ENCODE results near the gene DR1.

The DR1 gene

DNA sequence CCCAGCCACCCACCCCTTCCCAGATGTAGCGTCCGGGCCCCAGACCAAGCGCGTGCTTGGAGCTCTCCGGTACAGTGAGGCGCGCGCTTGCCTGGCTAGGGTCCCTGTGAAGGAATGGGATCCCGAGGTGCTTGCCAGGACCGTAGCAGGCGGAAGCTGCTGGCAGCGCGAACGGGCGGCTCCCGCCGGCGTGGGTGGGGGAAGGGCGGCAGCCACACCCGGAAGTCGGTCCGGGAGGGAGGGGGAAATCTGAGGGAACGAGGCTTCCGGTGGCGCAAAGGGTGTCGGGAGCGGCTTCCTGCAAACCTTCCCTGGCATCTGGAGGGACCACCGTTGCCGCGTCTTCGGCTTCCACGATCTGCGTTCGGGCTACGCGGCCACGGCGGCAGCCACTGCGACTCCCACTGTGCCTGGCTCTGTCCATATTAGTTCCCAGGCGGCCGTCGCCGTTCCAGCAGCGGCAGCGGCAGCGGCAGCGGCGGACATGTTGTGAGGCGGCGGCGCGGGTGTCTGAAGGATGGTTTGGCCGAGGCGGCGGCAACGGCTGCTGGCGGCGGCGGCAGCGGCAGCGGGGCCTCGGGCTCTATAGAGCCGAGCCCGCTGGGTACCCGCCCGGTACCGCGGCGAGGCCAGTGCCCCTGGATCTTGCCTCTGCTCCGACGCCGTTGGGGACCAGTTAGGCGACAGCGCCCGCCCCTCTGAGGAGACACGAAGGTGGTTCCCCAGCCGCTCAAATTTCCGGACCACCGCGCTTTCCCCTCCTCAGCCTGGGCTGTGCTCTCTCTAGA is at the start of gene DR1:
Gene DR1, plus strand, starts transcription at position 275 of the 788 bp plus-strand sequence. CDS start 739 bp downstream, outside the sequence.
- Histone ChIP-seq H3K27me3 (ENCODE audit: control insufficient read depth in 2 of 2, insufficient read depth in 2 of 2, low read length in 2 of 2) (no peaks in the 10 kb centered on the region), H3K9me3 (ENCODE audit: control insufficient read depth in 2 of 2, low read length in 2 of 2) (no peaks in the 10 kb centered on the region), H3K4me1 (ENCODE audit: control insufficient read depth in 2 of 2, insufficient read depth in 2 of 2, low read length in 2 of 2) (peaks cover 12 to 24% of the 10 kb centered on the region in 2 donors), H3K9ac (ENCODE audit: low read depth in 1 of 2, low read length in 2 of 2) (peak within 1 kb of the TSS; percentile 88 to 96), H3K36me3 (ENCODE audit: control insufficient read depth in 2 of 2, insufficient read depth in 2 of 2, low read length in 2 of 2) (no peaks in the 10 kb centered on the region), H3K27ac (ENCODE audit: low read depth in 2 of 2, low read length in 2 of 2) (peak within 1 kb of the TSS; percentile 97 to 98), H3K4me3 (ENCODE audit: low read length in 2 of 2) (peak within 1 kb of the TSS; percentile 93 to 97)

DNA sequence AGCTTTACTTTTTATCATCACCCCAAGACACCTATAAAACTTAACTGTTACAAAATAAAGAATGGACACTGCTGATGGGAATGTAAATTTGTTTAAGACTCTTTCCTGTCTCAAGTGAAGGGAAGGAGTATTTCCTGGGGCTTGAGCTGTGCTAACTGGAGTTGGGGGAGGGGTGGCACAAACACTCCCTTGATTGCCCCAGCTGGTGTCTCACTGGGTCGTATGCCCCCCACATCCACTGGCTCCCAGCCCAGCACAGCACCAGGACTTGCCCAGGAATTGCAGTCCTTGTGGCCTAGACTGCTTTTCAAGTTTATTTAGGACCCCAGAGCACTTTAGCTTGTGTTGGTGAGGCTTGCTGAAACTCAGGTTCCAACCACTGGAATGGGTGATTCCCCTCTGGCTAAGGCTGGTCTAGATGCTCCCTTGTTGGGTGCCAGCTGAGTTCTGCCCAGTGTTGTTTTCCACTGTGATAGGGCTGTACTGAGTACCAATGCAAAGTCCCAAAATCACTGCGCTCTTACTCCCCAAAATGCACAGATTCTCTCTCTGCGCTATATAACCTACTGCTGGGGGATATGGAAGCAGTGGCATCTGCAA is 49.1 kb upstream of the DR1 start:
- no peaks in the 10 kb centered on the region for H3K36me3 ChIP-seq (ENCODE audit: control insufficient read depth in 2 of 2, insufficient read depth in 2 of 2, low read length in 2 of 2)
- H3K9ac ChIP-seq (ENCODE audit: low read depth in 1 of 2, low read length in 2 of 2), result no peak overlapping the region

DNA sequence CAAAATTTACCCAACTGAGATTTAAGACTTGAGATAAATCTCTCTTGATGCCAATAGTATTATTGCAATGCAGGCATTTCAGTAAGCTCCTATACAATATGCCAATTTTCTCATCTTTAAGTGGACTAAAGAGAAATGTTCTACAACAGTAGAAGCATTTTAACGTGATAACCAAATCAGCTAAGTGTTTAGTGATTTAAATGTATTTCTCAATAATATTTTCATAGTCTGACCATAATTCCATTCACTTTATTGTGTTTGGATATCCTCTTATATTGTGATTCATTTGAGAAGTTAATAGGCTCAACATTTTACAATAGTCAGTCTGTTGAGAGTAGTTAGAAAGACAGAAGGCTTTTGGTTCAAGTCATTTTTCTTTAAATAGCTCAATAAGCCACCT is 44.6 kb upstream of the DR1 start:
- Histone ChIP-seq H3K36me3 (ENCODE audit: control insufficient read depth in 2 of 2, insufficient read depth in 2 of 2, low read length in 2 of 2) (no peaks in the 10 kb centered on the region), H3K27me3 (ENCODE audit: control insufficient read depth in 2 of 2, insufficient read depth in 2 of 2, low read length in 2 of 2) (no peaks in the 10 kb centered on the region), H3K4me1 (ENCODE audit: control insufficient read depth in 2 of 2, insufficient read depth in 2 of 2, low read length in 2 of 2) (no peaks in the 10 kb centered on the region), H3K9ac (ENCODE audit: low read depth in 1 of 2, low read length in 2 of 2) (no peak overlapping the region), H3K4me3 (ENCODE audit: low read length in 2 of 2) (no peak overlapping the region), H3K27ac (ENCODE audit: low read depth in 2 of 2, low read length in 2 of 2) (no peak overlapping the region), H3K9me3 (ENCODE audit: control insufficient read depth in 2 of 2, low read length in 2 of 2) (no peaks in the 10 kb centered on the region)

More for the DNA sequence above, 49.1 kb upstream of the DR1 start:
- Histone ChIP-seq H3K4me1 (ENCODE audit: control insufficient read depth in 2 of 2, insufficient read depth in 2 of 2, low read length in 2 of 2) (no peaks in the 10 kb centered on the region), H3K4me3 (ENCODE audit: low read length in 2 of 2) (no peak overlapping the region), H3K9me3 (ENCODE audit: control insufficient read depth in 2 of 2, low read length in 2 of 2) (no peaks in the 10 kb centered on the region), H3K27ac (ENCODE audit: low read depth in 2 of 2, low read length in 2 of 2) (no peak overlapping the region), H3K27me3 (ENCODE audit: control insufficient read depth in 2 of 2, insufficient read depth in 2 of 2, low read length in 2 of 2) (no peaks in the 10 kb centered on the region)

DNA sequence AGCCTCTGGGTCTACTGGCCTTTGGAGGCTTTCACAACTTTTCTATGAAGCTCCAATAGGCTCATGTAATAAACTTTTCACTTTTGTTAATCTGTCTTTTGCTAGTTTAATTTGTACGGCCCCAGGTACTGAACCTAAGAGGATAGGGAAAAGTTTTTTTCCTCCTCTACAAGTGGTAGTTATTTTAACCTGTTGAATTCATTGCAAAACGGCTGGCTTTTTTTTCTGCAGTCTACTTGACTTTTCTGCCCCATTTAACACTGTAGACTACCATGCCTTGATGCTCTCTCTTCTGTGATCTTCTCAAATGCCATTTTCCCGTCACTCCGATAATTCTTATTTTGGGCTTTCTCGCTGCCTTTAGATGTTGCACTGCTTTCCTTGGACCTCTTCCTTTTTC is 43.6 kb upstream of the DR1 start:
- Histone ChIP-seq H3K9me3 (ENCODE audit: control insufficient read depth in 2 of 2, low read length in 2 of 2) (no peaks in the 10 kb centered on the region), H3K4me3 (ENCODE audit: low read length in 2 of 2) (no peak overlapping the region), H3K27me3 (ENCODE audit: control insufficient read depth in 2 of 2, insufficient read depth in 2 of 2, low read length in 2 of 2) (no peaks in the 10 kb centered on the region), H3K27ac (ENCODE audit: low read depth in 2 of 2, low read length in 2 of 2) (no peak overlapping the region), H3K36me3 (ENCODE audit: control insufficient read depth in 2 of 2, insufficient read depth in 2 of 2, low read length in 2 of 2) (no peaks in the 10 kb centered on the region), H3K9ac (ENCODE audit: low read depth in 1 of 2, low read length in 2 of 2) (no peak overlapping the region), H3K4me1 (ENCODE audit: control insufficient read depth in 2 of 2, insufficient read depth in 2 of 2, low read length in 2 of 2) (no peaks in the 10 kb centered on the region)

DNA sequence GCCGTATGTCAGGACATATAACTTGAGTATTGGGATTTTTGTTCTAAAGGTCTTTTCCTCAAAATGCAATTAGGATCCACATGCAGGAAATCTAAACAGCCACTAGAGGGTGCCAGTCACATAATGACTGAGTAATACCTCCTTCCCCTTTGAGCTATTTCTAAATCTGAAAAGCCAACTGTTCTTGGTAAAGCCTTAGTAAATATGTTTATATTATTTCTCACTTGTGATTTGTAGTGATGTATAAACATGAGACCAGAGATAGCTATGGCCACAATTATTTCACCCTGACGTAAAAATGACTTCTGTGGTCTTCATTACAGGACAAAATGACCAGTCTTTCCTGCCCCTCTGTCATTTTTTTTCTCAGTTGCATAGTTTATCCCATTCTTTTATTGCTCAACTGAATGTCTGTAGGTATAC is 41.0 kb upstream of the DR1 start:
- Histone ChIP-seq H3K9me3 (ENCODE audit: control insufficient read depth in 2 of 2, low read length in 2 of 2) (no peaks in the 10 kb centered on the region), H3K27ac (ENCODE audit: low read depth in 2 of 2, low read length in 2 of 2) (no peak overlapping the region), H3K4me1 (ENCODE audit: control insufficient read depth in 2 of 2, insufficient read depth in 2 of 2, low read length in 2 of 2) (no peaks in the 10 kb centered on the region), H3K9ac (ENCODE audit: low read depth in 1 of 2, low read length in 2 of 2) (no peak overlapping the region), H3K27me3 (ENCODE audit: control insufficient read depth in 2 of 2, insufficient read depth in 2 of 2, low read length in 2 of 2) (no peaks in the 10 kb centered on the region), H3K4me3 (ENCODE audit: low read length in 2 of 2) (no peak overlapping the region), H3K36me3 (ENCODE audit: control insufficient read depth in 2 of 2, insufficient read depth in 2 of 2, low read length in 2 of 2) (no peaks in the 10 kb centered on the region)

DNA sequence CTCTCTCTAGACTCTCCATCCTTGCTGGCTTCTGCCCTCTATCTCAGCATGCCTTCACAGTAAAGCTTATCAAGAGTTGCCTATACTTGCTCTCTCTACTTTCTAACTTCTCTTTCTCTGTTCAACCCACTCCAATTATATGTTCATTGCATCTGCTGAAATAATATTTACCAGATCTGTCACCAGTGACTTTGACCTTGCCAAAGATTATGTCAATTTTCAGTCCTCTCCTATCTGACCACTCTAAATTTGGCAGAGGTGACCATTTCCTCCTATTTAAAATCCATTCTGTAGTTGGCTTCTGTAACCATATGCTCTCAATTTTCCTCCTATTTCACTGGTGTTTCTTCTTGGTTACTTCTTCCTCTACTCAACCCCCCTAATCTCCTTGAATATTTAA is 38.8 kb upstream of the DR1 start:
- no peaks in the 10 kb centered on the region for H3K36me3 ChIP-seq (ENCODE audit: control insufficient read depth in 2 of 2, insufficient read depth in 2 of 2, low read length in 2 of 2)
- H3K27ac ChIP-seq (ENCODE audit: low read depth in 2 of 2, low read length in 2 of 2), result no peak overlapping the region
- no peak overlapping the region for H3K4me3 ChIP-seq (ENCODE audit: low read length in 2 of 2)
- no peaks in the 10 kb centered on the region for H3K4me1 ChIP-seq (ENCODE audit: control insufficient read depth in 2 of 2, insufficient read depth in 2 of 2, low read length in 2 of 2)
- H3K9me3 ChIP-seq (ENCODE audit: control insufficient read depth in 2 of 2, low read length in 2 of 2), result no peaks in the 10 kb centered on the region
- no peak overlapping the region for H3K9ac ChIP-seq (ENCODE audit: low read depth in 1 of 2, low read length in 2 of 2)
- H3K27me3 ChIP-seq (ENCODE audit: control insufficient read depth in 2 of 2, insufficient read depth in 2 of 2, low read length in 2 of 2), result no peaks in the 10 kb centered on the region

DNA sequence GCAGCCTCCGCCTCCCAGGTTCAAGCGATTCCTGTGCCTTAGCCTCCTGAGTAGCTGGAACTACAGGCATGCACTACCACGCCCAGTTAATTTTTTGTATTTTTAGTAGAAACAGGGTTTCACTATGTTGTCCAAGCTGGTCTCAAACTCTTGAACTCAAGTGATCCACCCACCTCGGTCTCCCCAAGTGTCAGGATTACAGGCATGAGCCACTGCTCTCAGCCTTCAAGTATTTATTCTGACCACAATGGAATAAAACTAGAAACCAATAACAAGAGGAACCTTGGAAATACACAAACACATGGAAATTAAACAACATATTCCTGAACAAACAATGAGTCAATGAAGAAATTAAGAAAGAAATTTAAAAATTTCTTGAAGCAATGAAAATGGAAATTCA is 32.7 kb upstream of the DR1 start:
- H3K27ac ChIP-seq (ENCODE audit: low read depth in 2 of 2, low read length in 2 of 2), result no peak overlapping the region
- H3K9ac ChIP-seq (ENCODE audit: low read depth in 1 of 2, low read length in 2 of 2), result no peak overlapping the region
- no peaks in the 10 kb centered on the region for H3K4me1 ChIP-seq (ENCODE audit: control insufficient read depth in 2 of 2, insufficient read depth in 2 of 2, low read length in 2 of 2)
- H3K36me3 ChIP-seq (ENCODE audit: control insufficient read depth in 2 of 2, insufficient read depth in 2 of 2, low read length in 2 of 2), result no peaks in the 10 kb centered on the region
- no peaks in the 10 kb centered on the region for H3K27me3 ChIP-seq (ENCODE audit: control insufficient read depth in 2 of 2, insufficient read depth in 2 of 2, low read length in 2 of 2)
- no peaks in the 10 kb centered on the region for H3K9me3 ChIP-seq (ENCODE audit: control insufficient read depth in 2 of 2, low read length in 2 of 2)
- no peak overlapping the region for H3K4me3 ChIP-seq (ENCODE audit: low read length in 2 of 2)

DNA sequence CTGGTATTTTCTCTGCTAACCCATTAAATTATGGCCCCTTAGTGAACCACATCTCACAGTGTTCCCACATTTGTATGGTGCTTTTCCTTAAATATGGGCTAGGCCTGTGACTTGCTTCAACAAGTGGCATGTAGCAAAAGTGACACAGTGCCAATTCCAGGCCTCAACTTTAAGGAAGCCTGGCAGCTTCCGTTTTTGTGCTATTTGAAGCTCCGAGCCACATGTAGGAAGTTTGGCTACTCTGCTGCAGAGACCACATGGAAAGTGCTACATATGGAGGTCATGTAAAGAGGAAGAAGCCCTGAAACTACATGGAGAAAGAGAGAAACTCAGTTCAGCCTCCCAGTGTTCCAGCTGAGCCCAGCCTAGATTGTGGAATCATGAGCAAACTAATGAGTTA is 28.5 kb upstream of the DR1 start:
- Histone ChIP-seq H3K4me3 (ENCODE audit: low read length in 2 of 2) (no peak overlapping the region), H3K9ac (ENCODE audit: low read depth in 1 of 2, low read length in 2 of 2) (no peak overlapping the region), H3K9me3 (ENCODE audit: control insufficient read depth in 2 of 2, low read length in 2 of 2) (no peaks in the 10 kb centered on the region), H3K27me3 (ENCODE audit: control insufficient read depth in 2 of 2, insufficient read depth in 2 of 2, low read length in 2 of 2) (no peaks in the 10 kb centered on the region), H3K36me3 (ENCODE audit: control insufficient read depth in 2 of 2, insufficient read depth in 2 of 2, low read length in 2 of 2) (no peaks in the 10 kb centered on the region), H3K4me1 (ENCODE audit: control insufficient read depth in 2 of 2, insufficient read depth in 2 of 2, low read length in 2 of 2) (no peaks in the 10 kb centered on the region), H3K27ac (ENCODE audit: low read depth in 2 of 2, low read length in 2 of 2) (no peak overlapping the region)

DNA sequence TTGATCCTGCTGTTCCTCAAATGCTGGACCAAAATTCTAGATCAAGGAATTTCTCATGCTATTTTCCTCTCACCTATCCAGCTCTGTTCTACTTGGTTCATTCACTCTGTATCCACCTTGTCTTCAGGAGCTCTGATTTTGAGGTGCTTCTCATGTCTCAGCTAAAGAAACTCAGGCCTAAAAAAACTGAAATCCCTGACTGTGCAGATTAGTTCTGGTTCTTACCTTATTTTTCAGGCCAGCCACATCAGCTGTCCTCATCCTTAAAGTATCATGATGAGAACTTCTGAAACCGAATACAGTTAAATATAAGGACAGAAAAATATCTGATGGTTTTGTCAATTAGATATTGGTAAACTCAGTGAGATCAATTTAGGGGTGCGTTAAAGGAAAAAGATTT is 27.8 kb upstream of the DR1 start:
- no peaks in the 10 kb centered on the region for H3K36me3 ChIP-seq (ENCODE audit: control insufficient read depth in 2 of 2, insufficient read depth in 2 of 2, low read length in 2 of 2)
- H3K4me3 ChIP-seq (ENCODE audit: low read length in 2 of 2), result no peak overlapping the region
- no peaks in the 10 kb centered on the region for H3K27me3 ChIP-seq (ENCODE audit: control insufficient read depth in 2 of 2, insufficient read depth in 2 of 2, low read length in 2 of 2)
- H3K4me1 ChIP-seq (ENCODE audit: control insufficient read depth in 2 of 2, insufficient read depth in 2 of 2, low read length in 2 of 2), result no peaks in the 10 kb centered on the region
- H3K9me3 ChIP-seq (ENCODE audit: control insufficient read depth in 2 of 2, low read length in 2 of 2), result no peaks in the 10 kb centered on the region
- no peak overlapping the region for H3K9ac ChIP-seq (ENCODE audit: low read depth in 1 of 2, low read length in 2 of 2)
- H3K27ac ChIP-seq (ENCODE audit: low read depth in 2 of 2, low read length in 2 of 2), result no peak overlapping the region

DNA sequence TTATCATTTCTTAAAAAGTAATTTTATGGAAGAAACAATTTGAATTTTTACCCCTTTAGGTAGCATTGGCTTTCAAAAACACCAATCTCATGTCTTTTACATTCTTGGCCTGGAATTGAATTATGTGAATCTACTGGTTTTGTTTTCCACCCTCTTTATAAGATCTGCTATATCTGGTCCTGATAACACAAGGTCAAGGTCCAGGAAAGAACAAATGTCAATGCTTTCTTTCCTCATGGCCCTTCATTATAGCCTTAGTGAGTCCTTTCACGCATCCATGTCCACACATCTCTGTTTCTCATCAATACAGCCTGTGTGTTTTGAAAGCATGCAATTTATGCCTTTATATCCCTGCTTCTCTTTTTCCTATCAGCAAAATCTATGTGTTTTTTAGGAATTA is 24.0 kb upstream of the DR1 start:
- H3K36me3 ChIP-seq (ENCODE audit: control insufficient read depth in 2 of 2, insufficient read depth in 2 of 2, low read length in 2 of 2), result no peaks in the 10 kb centered on the region
- H3K4me3 ChIP-seq (ENCODE audit: low read length in 2 of 2), result no peak overlapping the region
- H3K27ac ChIP-seq (ENCODE audit: low read depth in 2 of 2, low read length in 2 of 2), result no peak overlapping the region
- peaks cover 0 to 10% of the 10 kb centered on the region in 2 donors for H3K4me1 ChIP-seq (ENCODE audit: control insufficient read depth in 2 of 2, insufficient read depth in 2 of 2, low read length in 2 of 2)
- H3K9me3 ChIP-seq (ENCODE audit: control insufficient read depth in 2 of 2, low read length in 2 of 2), result no peaks in the 10 kb centered on the region
- no peak overlapping the region for H3K9ac ChIP-seq (ENCODE audit: low read depth in 1 of 2, low read length in 2 of 2)
- H3K27me3 ChIP-seq (ENCODE audit: control insufficient read depth in 2 of 2, insufficient read depth in 2 of 2, low read length in 2 of 2), result no peaks in the 10 kb centered on the region
